Skeletal muscle tissue (tissue), 4 donors: ENCODE results near the gene SEMA5B. TPM values are rescaled to one million over a fixed set of nuclear protein-coding genes. Genes with fewer than 3 reads are reported as not detected.

ENCODE experiments used
- H3K27ac ChIP-seq: one replicate; pipeline ENCODE4 v1.7.0; 2013; ENCODE audit warnings: mild to moderate bottlenecking, low read depth, low read length, inconsistent platforms
- H3K27me3 ChIP-seq, 3 donors: one replicate each; pipeline ENCODE4 v1.7.0; 2013; ENCODE audit warnings: low read length in 3 of 3; ENCODE audit not compliant: control insufficient read depth in 3 of 3, insufficient read depth in 3 of 3
- H3K36me3 ChIP-seq, 3 donors: one replicate each; pipeline ENCODE4 v1.7.0; 2013; ENCODE audit warnings: low read length in 3 of 3; ENCODE audit not compliant: control insufficient read depth in 3 of 3, insufficient read depth in 3 of 3
- H3K4me1 ChIP-seq, 3 donors: one replicate each; pipeline ENCODE4 v1.7.0; 2013; ENCODE audit warnings: low read length in 3 of 3, mild to moderate bottlenecking in 3 of 3; ENCODE audit not compliant: control insufficient read depth in 3 of 3, insufficient read depth in 3 of 3
- H3K4me3 ChIP-seq, 3 donors: one replicate each; pipeline ENCODE4 v1.7.0; 2013; ENCODE audit warnings: low read length in 3 of 3
- H3K9ac ChIP-seq, 3 donors: one replicate each; pipeline ENCODE4 v1.7.0; 2013; ENCODE audit warnings: low read length in 3 of 3, mild to moderate bottlenecking in 3 of 3, moderate library complexity in 2 of 3, low read depth in 1 of 3
- H3K9me3 ChIP-seq, 3 donors: one replicate each; pipeline ENCODE4 v1.7.0; 2013; ENCODE audit warnings: low read length in 3 of 3; ENCODE audit not compliant: control insufficient read depth in 3 of 3
- total RNA-seq: library from RNA; depleted of rRNA; stranded (reverse); fragments of >200 nt; gene quantifications from one replicate; pipeline ENCODE4 v1.2.3, GENCODE V29; 2014
- donor health status: Osteomylitis.

Gene SEMA5B
- total RNA-seq, 1 donor from 2014 or later, result 8.4 TPM

DNA sequence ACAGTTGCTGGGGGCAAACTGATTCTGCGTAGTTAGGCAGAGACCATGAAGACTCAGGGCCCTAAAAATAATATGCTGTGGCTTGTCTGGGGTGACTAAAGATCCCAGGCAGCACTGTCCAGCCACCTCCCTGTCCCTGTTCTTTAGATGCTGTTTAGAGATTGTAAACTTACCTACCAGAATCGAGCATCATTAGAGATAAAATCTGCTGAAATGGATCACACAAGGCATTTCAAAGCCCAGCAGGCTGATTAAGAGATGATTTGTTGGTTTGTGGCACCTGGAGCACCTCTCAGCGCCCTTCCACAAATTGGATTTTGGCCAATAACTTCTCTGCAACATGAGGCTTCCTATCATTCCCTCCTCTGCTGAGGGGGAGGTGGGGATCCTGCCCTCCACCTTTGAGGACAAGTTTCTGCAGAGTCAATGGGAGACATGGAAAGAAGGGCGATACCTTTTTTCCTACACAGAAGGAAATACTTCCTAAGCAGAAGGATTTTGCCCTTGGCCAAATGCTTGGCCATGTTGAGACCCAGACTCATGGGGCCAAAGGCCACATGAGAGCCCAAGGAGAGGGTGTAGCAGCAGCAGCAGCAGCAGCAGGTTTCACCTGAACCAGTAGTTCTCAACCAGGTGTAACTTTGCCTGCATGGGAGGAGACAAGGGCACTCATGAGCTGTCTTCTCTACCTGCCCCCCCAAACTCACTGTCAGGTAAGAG lies 37.5 kb downstream of the SEMA5B start:
- no peak overlapping the region for H3K9ac ChIP-seq
- H3K27ac ChIP-seq, result no peak overlapping the region
- no peaks in the 10 kb centered on the region for H3K36me3 ChIP-seq
- peaks cover 61 to 77% (median 76%) of the 10 kb centered on the region in 3 donors for H3K27me3 ChIP-seq
- H3K4me3 ChIP-seq, result no peak overlapping the region
- H3K9me3 ChIP-seq, result no peaks in the 10 kb centered on the region
- H3K4me1 ChIP-seq, result peaks cover 16 to 35% (median 20%) of the 10 kb centered on the region in 3 donors

DNA sequence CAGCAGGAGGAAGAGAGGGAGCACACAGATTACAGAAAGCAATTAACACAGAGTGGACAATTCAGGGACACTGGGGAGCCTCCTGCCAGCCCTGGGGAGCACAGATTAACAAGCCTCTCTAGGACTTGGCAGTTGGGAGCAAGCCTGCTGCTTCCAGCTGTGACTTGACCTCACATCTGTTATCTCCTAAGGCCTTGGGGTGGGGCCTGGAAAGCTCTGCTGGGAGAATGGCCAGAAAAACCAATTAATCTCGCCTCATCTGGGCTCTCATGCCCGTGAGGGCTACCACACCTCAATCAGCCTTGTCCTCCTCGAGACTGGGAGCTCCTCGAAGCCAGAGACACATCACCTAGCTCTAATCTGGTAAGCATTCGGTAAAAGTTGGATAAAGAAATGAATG lies 39.1 kb downstream of the SEMA5B start:
- Histone ChIP-seq H3K4me3 (no peak overlapping the region), H3K27me3 (peaks cover 61 to 72% (median 71%) of the 10 kb centered on the region in 3 donors), H3K4me1 (peaks cover 14 to 29% (median 16%) of the 10 kb centered on the region in 3 donors), H3K9ac (no peak overlapping the region), H3K36me3 (no peaks in the 10 kb centered on the region), H3K27ac (no peak overlapping the region), H3K9me3 (no peaks in the 10 kb centered on the region)

- H3K27ac ChIP-seq, result no peak overlapping the region
- no peak overlapping the region for H3K4me3 ChIP-seq
- no peaks in the 10 kb centered on the region for H3K9me3 ChIP-seq
- H3K27me3 ChIP-seq, result peaks cover 61 to 70% (median 69%) of the 10 kb centered on the region in 3 donors
- H3K9ac ChIP-seq, result no peak overlapping the region
- no peaks in the 10 kb centered on the region for H3K36me3 ChIP-seq
- peaks cover 12 to 24% (median 12%) of the 10 kb centered on the region in 3 donors for H3K4me1 ChIP-seq
These were observed 39.7 kb downstream of the SEMA5B start for GRCh38 chr3:122987736-122988319.

- no peaks in the 10 kb centered on the region for H3K36me3 ChIP-seq
- H3K9me3 ChIP-seq, result no peaks in the 10 kb centered on the region
- no peak overlapping the region for H3K9ac ChIP-seq
- H3K4me1 ChIP-seq, result peaks cover 11 to 22% (median 13%) of the 10 kb centered on the region in 3 donors
- H3K4me3 ChIP-seq, result no peak overlapping the region
- H3K27ac ChIP-seq, result no peak overlapping the region
- H3K27me3 ChIP-seq, result peaks cover 55 to 67% (median 63%) of the 10 kb centered on the region in 3 donors
These were observed 40.3 kb downstream of the SEMA5B start for GRCh38 chr3:122987231-122987630.

GRCh38 chr3:122986693-122987179 lies 40.8 kb downstream of the SEMA5B start:
- peaks cover 8 to 19% (median 13%) of the 10 kb centered on the region in 3 donors for H3K4me1 ChIP-seq
- no peaks in the 10 kb centered on the region for H3K36me3 ChIP-seq
- H3K9ac ChIP-seq, result no peak overlapping the region
- no peaks in the 10 kb centered on the region for H3K9me3 ChIP-seq
- H3K4me3 ChIP-seq, result no peak overlapping the region
- H3K27ac ChIP-seq, result no peak overlapping the region
- peaks cover 50 to 62% (median 58%) of the 10 kb centered on the region in 3 donors for H3K27me3 ChIP-seq

DNA sequence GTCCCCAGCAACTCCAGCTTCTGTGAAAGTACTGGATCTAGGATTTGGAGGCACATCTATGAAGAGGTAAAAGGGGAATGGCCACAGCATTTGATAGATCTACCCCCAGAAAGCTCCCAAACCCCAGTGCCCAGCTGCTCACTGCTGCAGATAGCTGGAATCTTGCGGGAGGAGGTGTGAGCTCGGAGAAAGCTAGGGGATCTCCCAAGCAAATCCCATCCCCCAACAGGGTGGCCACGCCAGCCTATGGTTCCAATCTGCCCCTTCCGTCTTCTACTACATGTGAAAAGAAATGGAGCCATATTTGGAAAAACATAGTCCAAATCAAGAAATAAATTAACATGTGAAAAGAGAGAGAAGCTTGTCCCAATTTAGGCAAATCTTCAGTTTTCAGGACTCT lies 42.0 kb downstream of the SEMA5B start:
- Histone ChIP-seq H3K9me3 (no peaks in the 10 kb centered on the region), H3K27ac (no peak overlapping the region), H3K4me3 (no peak overlapping the region), H3K36me3 (no peaks in the 10 kb centered on the region), H3K27me3 (peaks cover 39 to 51% (median 47%) of the 10 kb centered on the region in 3 donors), H3K9ac (no peak overlapping the region), H3K4me1 (peaks cover 7 to 13% (median 9%) of the 10 kb centered on the region in 3 donors)

DNA sequence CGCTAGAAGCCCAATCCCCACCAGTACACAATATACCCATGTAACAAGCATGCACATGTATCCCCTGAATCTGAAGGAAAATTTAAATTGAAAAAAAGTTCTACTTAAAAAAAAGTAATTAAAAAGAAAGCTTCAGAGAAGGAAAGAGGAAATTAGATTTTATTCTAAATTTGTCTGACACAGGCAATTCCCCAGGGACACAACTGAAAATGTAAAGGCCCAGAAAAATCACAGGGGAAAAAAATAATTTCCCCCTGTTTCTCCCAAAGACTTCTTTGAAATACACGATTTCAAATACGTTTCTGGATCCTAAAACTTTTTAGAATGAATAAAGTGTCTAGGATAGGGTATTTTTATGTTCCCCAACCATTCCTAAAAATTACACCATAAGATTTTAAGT lies 42.9 kb downstream of the SEMA5B start:
- no peaks in the 10 kb centered on the region for H3K36me3 ChIP-seq
- peaks cover 7 to 13% (median 9%) of the 10 kb centered on the region in 3 donors for H3K4me1 ChIP-seq
- no peak overlapping the region for H3K9ac ChIP-seq
- no peaks in the 10 kb centered on the region for H3K9me3 ChIP-seq
- H3K27ac ChIP-seq, result no peak overlapping the region
- no peak overlapping the region for H3K4me3 ChIP-seq
- H3K27me3 ChIP-seq, result peaks cover 30 to 42% (median 38%) of the 10 kb centered on the region in 3 donors

DNA sequence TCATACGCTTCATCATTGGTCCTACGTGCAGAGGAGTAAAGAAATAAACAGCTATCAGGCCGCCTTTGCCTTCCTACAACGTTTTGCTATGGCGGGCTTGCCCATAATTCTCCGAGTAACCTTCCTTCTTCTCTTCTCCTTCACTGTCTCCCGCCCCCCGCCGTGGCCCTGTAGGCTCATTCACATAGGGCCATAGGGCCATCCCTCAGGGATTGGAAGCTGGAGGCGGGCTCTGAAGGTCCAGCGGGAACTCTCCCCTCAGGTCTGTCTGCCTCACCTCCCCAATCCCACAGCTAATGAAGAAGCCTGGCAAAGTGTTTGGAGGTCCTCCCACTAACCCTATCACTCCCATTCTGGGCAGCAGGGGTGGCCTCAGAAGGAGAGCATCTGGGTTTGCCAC lies 43.6 kb downstream of the SEMA5B start:
- Histone ChIP-seq H3K4me1 (peaks cover 7 to 15% (median 9%) of the 10 kb centered on the region in 3 donors), H3K27ac (no peak overlapping the region)

GRCh38 chr3:122982216-122983185 lies 45.1 kb downstream of the SEMA5B start:
- Histone ChIP-seq H3K36me3 (no peaks in the 10 kb centered on the region), H3K27ac (no peak overlapping the region), H3K9me3 (no peaks in the 10 kb centered on the region), H3K27me3 (peaks cover 12 to 31% (median 19%) of the 10 kb centered on the region in 3 donors), H3K9ac (no peak overlapping the region), H3K4me3 (no peak overlapping the region), H3K4me1 (peaks cover 10 to 14% (median 10%) of the 10 kb centered on the region in 3 donors)

More for the DNA sequence above, 43.6 kb downstream of the SEMA5B start:
- Histone ChIP-seq H3K36me3 (no peaks in the 10 kb centered on the region), H3K9ac (no peak overlapping the region), H3K9me3 (no peaks in the 10 kb centered on the region), H3K27me3 (peaks cover 24 to 41% (median 32%) of the 10 kb centered on the region in 3 donors), H3K4me3 (no peak overlapping the region)
